G401 (cell line): Measurements from ENCODE around the gene TAF11L2. TPM values are rescaled to one million over a fixed set of nuclear protein-coding genes. Genes with fewer than 3 reads are reported as not detected.
"Not testable (repeated sequence)": the region's sequence is repeated elsewhere in the genome, so short reads cannot be mapped to it uniquely, and the experiment has no call there.

Experiments used
- DNase-seq: peaks from one replicate; pipeline ENCODE4 v3.0.0-alpha.2; 2015; ENCODE audit warnings: low spot score
- in situ Hi-C: cut with HindIII; loops from 2 replicates; pipeline ENCODE4 v1.10.0; 2016; ENCODE audit warnings: low sequenced_read_pairs, mixed read lengths
- total RNA-seq: library from RNA; depleted of rRNA; stranded (reverse); fragments of >200 nt; shearing (Covaris generic); gene quantifications from 2 replicates; pipeline ENCODE4 v1.2.3, GENCODE V29; 2014; rRNA removed

TAF11L2 gene
- total RNA-seq: not detected in 2 replicates

DNA sequence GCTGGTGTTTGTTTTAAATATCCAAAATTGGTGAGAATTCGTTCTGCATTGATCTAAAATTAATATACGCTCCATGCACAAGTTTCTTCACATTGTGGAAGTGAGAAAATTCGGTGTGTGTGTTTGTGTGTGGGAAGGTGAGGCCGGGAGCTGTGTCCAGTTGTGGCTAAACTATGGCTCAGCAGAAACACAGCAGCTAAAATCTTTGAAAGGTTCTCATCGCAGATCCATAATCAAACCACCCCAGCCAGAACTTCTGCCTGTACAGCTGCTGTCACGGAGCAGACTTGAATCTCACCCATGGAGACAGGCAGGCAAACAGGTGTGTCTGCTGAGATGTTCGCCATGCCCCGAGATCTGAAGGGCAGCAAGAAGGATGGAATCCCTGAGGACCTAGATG, at the start of gene TAF11L2:
TSS of gene TAF11L2 (plus strand) at position 301 of the 400 bp plus-strand sequence.
- in situ Hi-C loops, DNase-seq: not testable (repeated sequence)

DNA sequence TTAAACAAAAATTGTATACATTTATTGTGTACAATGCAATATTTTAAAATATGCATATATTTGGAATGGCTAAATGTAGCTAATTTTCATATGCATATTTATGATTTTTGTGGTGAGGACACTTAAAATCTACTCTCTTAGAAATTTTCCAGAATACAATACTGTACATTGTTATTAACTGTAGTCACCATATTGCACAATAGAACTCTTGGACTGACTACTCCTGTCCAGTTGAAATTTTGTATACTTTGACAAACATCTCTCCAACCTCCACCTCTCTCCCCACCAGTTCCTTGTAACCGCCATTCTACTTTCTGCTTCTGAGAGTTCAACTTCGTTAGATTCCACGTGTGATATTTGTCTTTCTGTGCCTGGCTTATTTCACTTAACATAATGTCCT, 49.2 kb upstream of the TAF11L2 start:
- in situ Hi-C loops: no loop called here
- no peak for DNase-seq

DNA sequence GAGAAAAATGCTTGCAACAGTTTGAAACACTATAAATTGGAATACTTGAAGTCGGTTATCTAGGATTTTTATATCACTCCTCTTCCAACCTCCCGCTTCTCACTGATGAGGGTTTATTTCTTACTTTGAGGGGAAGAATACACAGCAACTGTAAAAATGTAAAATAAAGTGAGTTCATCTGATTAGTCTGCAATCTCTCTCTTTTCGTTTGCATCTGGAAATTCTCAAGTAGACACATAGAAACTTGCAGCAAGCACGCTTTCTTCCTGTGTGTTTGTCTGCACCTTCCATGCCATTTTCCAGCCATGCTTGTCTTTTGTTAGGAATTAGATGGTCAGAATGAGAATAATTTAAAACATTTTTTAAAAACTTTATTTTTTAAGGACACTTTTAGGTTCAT, 45.1 kb upstream of the TAF11L2 start:
- in situ Hi-C loops: no loop called here
- no peak for DNase-seq

GRCh38 chr5:17455942-17456341, 42.1 kb upstream of the TAF11L2 start:
- in situ Hi-C loops: no loop called here
- no peak for DNase-seq

DNA sequence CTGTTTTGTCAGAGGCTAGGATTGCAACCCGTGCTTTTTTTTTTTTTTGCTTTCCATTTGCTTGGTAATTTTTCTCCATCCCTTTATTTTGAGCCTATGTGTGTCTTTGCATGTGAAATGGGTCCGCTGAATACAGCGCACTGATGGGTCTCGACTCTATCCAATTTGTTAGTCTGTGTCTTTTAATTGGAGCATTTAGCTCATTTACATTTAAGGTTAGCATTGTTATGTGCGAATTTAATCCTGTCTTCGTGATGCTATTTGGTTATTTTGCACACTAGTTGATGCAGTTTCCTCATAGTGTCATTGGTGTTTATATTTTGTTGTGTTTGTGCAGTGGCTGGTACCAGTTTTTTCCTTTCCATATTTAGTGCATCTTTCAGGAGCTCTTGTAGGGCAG, 36.2 kb upstream of the TAF11L2 start:
- in situ Hi-C loops: no loop called here

GRCh38 chr5:17463653-17464052, 34.4 kb upstream of the TAF11L2 start:
- no peak for DNase-seq
- in situ Hi-C loops: no loop called here

More for the DNA sequence above, 36.2 kb upstream of the TAF11L2 start:
- no peak for DNase-seq

DNA sequence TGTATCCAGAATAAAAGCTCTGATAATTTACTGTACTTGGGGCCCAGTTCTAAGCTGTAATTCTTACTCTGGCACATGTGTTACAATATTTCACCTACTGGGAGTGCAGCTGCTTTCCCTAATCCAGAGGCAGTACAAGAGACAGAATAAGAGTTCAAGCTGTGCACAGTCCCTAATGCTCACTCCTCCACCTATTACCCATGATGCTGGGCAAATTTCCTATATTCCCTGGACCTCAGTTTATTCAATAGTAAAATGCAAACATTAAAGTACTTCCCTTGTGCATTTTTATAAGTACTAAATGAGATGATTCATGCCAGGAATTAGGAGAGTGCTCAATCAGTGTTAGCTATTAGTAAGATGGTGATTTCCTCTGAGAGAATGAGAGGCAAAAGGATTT, 28.0 kb upstream of the TAF11L2 start:
- in situ Hi-C loops: no loop called here
- no peak for DNase-seq

- DNase-seq, in situ Hi-C loops: not testable (repeated sequence)
Observed at GRCh38 chr5:17475064-17475463, 23.0 kb upstream of the TAF11L2 start.

DNA sequence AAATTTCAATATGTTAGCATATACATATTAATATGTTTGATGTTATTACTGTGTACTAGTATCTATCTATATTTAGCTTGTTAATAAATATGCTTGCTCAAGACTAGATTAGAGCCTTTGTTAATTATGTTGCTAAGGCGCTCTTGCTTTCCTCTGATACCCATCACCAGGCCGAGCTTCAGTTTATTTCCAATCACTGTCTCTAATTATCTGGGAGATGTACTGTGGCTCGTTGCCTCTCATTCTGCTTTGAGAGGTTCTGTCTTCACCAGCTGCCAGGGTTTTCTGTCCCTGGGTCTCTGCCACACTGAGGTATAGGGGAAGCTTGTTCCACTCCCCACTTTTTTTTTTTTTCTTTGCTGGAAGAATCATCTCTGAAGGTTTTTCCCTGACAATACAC, 21.0 kb upstream of the TAF11L2 start:
- no peak for DNase-seq
- in situ Hi-C loops: no loop called here

DNA sequence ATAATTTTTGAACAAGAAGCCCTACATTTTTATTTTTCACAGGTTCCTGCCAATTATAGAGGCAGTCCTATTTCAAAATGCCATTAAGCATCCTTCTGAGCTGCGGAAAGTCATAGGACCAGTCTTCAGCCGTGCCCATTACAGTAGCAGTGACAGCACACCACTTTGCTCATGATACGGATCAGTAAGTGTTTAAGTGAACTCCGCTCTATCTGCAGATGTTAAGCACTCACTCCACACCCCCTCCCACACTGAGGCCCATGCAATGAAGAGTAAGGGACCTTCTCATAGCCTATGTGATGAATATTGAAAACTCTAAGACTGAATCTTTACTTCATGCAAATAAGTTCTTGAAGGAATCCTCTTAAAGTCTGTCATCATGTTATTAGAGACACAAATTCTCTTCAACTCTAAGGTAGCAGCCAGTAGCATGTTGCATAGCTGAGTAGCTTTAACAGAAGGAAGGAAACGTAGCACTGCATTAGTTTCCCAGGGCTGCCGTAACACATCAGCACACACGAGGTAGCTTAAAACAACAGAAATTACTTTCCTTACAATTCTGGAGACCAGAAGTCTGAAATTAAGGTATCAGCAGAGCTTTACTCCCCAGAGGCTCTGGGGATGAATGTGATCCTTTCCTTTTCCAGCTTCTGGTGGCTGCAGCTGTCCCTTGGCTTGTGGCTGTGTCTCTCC, 20.3 kb upstream of the TAF11L2 start:
- no peak for DNase-seq
- in situ Hi-C loops: no loop called here

GRCh38 chr5:17481378-17481777, 16.7 kb upstream of the TAF11L2 start:
- in situ Hi-C loops: no loop called here
- DNase-seq: no peak

DNA sequence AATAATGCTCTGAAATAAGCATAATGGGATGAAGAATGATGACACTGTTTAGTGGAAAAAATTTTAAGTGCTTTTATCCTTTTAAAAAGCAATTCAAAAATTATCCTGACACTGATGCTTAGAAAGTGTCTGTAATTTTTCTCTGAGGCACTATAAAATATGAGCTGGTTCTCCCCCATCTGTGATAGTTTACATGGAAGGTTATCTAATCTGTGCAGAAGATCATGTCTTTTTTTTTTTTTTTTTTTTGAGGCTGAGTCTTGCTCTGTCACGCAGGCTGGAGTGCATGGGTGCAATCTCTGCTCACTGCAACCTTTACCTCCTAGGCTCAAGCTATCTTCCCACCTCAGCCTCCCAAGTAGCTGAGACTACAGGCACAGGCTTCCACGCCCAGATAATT, 15.2 kb upstream of the TAF11L2 start:
- in situ Hi-C loops: no loop called here
- DNase-seq: no peak

GRCh38 chr5:17486464-17487173, 11.4 kb upstream of the TAF11L2 start:
- DNase-seq, in situ Hi-C loops: not testable (repeated sequence)

DNA sequence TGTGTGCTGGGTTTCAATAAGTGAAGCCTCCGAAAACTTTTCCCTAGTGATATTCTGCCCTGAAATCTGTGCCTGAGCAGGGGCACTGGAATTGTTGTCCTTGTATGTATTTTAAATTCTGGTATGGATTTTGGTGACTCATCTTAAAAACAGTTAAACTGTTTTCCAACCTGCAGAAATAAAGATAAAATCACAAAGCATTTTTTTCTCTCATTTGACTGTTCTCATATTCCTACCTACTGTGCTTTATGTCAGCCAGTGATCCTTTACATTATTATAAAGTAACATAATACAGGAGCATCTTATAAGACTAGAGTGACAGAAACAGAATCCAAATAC, 10.9 kb upstream of the TAF11L2 start:
- DNase-seq: no peak
- in situ Hi-C loops: no loop called here

DNA sequence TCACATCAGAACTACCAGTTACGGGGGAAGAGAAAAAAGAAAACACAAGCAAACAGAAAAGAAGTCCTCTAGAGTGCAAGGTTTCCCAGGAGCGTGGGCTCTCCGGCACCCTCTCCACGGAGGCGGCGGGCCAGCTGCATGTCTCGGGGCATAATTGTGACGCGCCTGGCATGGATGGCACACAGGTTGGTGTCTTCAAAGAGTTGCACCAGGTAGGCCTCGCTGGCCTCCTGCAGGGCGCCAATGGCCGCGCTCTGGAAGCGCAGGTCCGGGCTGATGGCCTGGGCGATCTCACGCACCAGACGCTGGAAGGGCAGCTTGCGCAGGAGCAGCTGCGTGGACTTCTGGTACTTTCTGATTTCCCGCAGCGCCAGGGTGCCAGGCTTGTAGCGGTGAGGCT, 6.8 kb upstream of the TAF11L2 start:
- in situ Hi-C loops, DNase-seq: not testable (repeated sequence)

- in situ Hi-C loops: no loop called here
- no peak for DNase-seq
Observed at GRCh38 chr5:17492770-17493169, 5.3 kb upstream of the TAF11L2 start.

GRCh38 chr5:17497446-17497845, 585 bp upstream of the TAF11L2 start:
- in situ Hi-C loops: no loop called here
- no peak for DNase-seq

DNA sequence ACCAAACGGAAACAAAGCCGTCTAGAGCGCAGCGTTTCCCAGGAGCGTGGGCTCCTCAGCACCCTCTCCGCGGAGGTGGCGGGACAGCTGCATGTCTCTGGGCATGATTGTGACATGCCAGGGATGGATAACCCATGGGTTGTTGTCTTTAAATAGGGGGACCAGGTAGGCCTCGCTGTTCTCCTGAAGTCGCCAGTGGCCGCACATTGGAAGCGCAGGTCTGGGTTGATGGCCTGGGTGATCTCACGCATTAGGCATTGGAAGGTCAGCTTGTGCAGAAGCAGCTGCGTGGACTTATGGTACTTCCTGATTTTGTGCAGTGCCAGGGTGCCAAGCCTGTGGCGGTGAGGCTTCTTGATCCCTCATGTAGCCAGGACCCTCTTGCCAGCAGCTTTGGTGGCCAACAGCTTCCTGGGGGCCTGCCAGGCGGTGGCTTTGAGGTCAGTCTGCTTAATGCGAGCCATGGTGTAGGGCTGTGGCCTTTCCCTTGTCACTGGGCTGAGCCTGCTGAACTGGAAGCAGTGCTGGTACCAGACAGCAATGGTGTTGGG, 13.8 kb downstream of the TAF11L2 start:
- DNase-seq: no peak
- in situ Hi-C loops: no loop called here

- in situ Hi-C loops: not testable (repeated sequence)
Observed at GRCh38 chr5:17517526-17517925, 19.5 kb downstream of the TAF11L2 start.

GRCh38 chr5:17518067-17518466, 20.0 kb downstream of the TAF11L2 start, which contains the start of gene TAF11L3:
Gene TAF11L3 (plus strand): TSS chr5:17518367.
- in situ Hi-C loops, DNase-seq: not testable (repeated sequence)

More at GRCh38 chr5:17517526-17517925, 19.5 kb downstream of the TAF11L2 start:
- DNase-seq: not testable (repeated sequence)
